Ishikawa (cell line): Measurements from ENCODE around the gene VSX1.

Experiments used
- CEBPB ChIP-seq: IDR thresholded peaks from 2 replicates; pipeline ENCODE4 v1.6.1; 2012
- EP300 ChIP-seq: IDR thresholded peaks from 2 replicates; pipeline ENCODE4 v1.6.1; 2012; ENCODE audit warnings: borderline replicate concordance

DNA sequence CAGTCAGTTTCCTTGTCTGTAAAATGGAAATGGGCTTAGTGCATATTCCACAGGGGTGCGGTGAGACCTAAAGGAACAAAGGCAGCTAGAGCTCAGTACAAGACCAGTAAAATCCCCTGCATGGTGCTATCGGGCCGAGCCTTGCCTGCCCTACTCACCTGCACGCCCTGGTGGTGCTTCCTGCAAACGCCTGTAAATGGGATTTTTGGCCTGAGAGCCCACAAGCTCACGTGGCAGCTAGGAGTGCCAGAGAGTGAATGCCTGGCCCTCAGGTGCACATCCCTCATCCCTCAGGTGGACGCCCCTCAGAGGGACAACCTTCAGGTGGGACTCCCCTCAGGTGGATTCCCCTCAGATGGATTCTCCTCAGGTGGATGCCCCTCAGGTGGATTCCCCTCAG is 48.0 kb upstream of the VSX1 start:
- TF ChIP-seq CEBPB = no peak
- no peak for TF ChIP-seq EP300
